Epithelial cell of proximal tubule (primary cell): ENCODE data around the gene CPLX1. TPM values are rescaled to one million over a fixed set of nuclear protein-coding genes. Genes with fewer than 3 reads are reported as not detected.
A peak's percentile ranks its signal among the peaks of the same experiment; 100 is the strongest.
"Not testable (repeated sequence)": the region's sequence is repeated elsewhere in the genome, so short reads cannot be mapped to it uniquely, and the experiment has no call there.

Experiments
- DNase-seq: peaks from one replicate; pipeline ENCODE4 v3.0.0-alpha.2; 2011; ENCODE audit warnings: low read depth
- H3K4me3 ChIP-seq: 2 replicates; pipeline ENCODE4 v1.5.1; 2011; ENCODE audit warnings: low read depth, mild to moderate bottlenecking, low read length
- total RNA-seq: library from RNA; depleted of rRNA; stranded (reverse); fragments of >200 nt; gene quantifications from 2 replicates; pipeline ENCODE4 v1.2.3, GENCODE V29; 2015
- TF ChIP-seq, protein P1 (sequence below): conservative IDR thresholded peaks from 2 replicates; pipeline ENCODE4 v1.5.1; 2012; ENCODE audit warnings: low read depth, mild to moderate bottlenecking, low read length

The CPLX1 gene
- total RNA-seq, 1 donor from 2014 or later: 0.81 TPM

DNA sequence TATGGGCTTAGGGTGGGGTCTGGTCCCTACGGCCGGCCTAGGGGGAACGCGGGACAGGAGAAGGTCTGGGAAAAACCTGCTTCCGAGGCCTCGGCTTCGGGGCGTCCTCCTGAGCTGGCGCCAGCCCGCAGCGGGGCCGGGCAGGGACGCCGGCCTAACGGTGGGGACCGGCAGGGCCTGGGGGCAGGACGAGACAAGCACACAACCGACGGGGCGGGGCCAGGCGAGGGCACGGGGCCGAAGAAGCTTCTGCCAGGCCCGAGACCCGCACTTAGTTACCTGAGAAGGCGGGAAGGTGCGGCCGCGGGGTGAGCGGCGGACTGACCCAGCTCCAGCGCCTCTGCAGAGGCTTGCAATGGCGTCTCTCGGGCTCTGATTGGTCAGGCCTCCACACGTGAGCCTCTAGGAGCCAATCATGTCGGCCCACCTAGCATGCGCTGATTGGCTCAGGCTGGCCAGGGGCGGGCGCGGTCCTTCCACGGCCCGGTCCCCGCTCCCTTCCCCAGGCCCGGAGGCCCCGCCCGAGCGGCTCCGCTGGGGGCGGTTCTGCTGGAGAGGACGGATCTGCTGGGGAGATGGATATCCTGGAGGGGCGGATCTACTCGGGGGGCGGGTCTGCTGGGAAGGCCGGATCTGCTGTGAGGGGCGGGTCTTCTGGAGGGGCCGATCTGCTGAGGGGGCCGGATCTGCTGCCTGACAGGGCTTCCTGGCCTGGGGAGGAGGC is 44.3 kb downstream of the CPLX1 start:
- DNase-seq: peak; percentile 73
- peak overlapping the region; percentile 99 for H3K4me3 ChIP-seq
- TF ChIP-seq, protein P1, sequence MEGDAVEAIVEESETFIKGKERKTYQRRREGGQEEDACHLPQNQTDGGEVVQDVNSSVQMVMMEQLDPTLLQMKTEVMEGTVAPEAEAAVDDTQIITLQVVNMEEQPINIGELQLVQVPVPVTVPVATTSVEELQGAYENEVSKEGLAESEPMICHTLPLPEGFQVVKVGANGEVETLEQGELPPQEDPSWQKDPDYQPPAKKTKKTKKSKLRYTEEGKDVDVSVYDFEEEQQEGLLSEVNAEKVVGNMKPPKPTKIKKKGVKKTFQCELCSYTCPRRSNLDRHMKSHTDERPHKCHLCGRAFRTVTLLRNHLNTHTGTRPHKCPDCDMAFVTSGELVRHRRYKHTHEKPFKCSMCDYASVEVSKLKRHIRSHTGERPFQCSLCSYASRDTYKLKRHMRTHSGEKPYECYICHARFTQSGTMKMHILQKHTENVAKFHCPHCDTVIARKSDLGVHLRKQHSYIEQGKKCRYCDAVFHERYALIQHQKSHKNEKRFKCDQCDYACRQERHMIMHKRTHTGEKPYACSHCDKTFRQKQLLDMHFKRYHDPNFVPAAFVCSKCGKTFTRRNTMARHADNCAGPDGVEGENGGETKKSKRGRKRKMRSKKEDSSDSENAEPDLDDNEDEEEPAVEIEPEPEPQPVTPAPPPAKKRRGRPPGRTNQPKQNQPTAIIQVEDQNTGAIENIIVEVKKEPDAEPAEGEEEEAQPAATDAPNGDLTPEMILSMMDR: no peak

DNA sequence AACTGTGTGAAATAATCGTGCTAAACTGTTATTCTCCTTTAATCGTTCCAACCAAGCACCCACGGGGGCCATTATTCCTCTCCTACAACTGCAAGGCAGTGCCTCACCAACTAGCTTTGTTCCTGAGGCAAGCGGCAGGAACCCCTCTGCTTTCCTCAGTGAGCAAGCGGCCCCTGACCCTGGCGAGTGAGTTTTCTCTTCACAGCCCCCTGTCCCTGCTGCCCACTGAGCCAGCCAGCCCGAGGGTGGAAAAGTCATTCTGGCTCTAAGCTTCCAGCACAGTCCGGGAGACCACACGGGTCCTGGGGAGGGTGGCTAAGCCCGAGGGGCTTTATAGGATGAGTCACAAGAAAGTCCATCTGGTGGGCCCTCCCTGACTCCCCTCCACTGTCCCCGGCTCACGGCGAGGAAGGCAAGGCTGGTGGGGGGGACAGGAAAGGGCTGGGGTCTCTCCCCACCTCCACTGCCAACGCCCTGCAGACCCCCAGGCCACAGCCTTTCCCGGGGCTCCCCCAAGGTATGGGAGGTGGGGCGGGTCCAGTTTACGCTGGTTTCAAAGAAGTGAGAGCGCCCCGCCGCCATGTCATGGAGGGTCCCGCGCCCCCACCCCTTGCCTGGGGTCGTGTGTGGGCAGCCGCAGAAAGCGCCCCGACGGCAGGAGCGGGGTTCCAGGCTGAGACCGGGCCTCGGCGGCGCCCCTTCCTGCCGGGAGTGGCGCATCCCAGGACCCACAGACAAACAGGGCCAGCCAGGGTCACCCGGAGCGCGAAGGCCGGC is 45.0 kb downstream of the CPLX1 start:
- TF ChIP-seq, protein P1: no peak
- H3K4me3 ChIP-seq: peak overlapping the region; percentile 99
- DNase-seq: no peak

DNA sequence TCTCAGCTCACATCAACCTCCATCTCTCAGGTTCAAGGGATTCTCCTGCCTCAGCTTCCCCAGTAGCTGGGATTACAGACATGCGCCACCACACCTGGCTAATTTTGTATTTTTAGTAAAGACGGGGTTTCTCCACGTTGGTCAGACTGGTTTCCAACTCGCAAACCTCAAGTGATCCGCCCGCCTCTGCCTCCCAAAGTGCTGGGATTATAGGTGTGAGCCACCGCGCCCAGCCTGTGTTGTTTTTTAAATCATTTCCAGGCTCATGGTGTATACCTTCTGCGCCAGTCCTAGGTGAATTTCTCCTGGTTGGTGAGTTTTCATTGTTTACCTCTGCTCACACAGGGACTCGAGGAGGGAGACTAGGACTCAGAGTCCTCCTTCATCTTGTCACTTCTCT is 45.7 kb downstream of the CPLX1 start:
- peak overlapping the region; percentile 99 for H3K4me3 ChIP-seq

DNA sequence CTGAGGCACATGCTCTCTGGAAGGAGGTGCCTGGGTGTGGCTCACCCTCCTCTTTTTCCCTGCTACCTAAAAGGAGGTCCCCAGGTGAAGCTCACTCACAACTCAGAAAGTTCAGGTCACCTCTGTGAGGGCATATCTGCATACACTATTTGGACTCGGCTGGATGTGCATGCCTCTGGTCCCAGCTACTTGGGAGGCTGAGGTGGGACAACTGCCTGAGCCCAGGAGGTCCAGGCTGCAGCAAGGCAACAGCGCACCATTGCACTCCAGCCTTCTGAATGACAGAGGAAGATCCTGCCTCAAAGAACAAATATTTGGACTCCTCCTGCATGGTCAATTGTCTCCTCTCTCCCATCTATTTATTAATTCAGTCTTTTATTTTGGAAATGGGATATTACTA is 46.4 kb downstream of the CPLX1 start:
- no peak for DNase-seq
- TF ChIP-seq, protein P1: no peak

More for the DNA sequence above, 45.7 kb downstream of the CPLX1 start:
- DNase-seq: not testable (repeated sequence)

GRCh38 chr4:777520-778262 is 48.2 kb downstream of the CPLX1 start:
- no peak for DNase-seq
- TF ChIP-seq, protein P1: no peak
- no peak overlapping the region for H3K4me3 ChIP-seq

More for the DNA sequence above, 46.4 kb downstream of the CPLX1 start:
- H3K4me3 ChIP-seq: no peak overlapping the region

DNA sequence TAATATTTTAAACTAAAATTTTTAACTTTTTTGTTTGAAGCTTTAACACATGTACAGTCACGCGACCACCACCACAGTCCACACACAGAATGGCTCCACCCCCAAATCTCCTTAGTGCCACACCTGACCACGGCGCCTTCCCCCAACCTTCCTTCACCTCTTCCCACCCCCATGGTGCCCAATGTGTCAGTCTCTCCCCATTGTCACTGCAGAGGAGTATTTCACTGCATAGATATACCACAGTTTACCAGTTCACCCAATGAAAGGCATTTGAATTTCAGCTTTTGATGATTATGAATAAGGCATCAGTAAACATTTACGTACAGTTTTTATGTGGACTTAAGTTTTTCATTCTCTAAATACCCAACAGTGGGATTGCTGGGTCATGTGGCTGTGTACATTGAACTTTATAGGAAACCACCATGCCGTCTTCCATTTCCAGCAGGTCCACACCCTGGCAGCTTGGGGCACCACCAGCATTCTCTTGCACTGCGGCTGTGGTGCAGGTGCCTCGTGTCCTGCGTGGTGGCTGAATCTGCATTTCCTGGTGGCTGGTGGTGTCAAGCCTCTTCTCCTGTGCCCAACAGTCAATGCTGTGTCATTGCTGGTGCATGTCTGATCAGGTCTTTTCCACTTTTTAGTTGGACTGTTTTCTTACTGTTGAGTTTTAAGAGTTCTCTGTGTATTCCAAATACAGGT is 49.0 kb downstream of the CPLX1 start:
- no peak for DNase-seq
- H3K4me3 ChIP-seq: no peak overlapping the region
- TF ChIP-seq, protein P1: no peak

DNA sequence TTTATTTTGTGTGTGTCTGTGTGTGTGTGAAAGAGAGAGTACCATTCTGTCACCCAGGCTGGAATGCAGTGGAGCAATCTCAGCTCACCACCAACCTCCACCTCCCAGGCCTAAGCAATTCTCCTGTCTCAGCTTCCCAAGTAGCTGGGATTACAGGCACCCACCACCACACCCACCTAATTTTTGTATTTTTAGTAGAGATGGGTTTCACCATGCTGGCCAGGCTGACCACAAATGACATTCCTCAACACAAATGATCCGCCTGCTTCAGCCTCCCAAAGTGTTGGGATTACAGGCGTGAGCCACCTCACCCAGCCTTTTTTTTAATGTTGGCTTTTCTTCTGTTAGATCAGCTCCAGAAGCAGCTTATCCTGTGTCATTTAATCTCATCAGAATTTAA is 50.4 kb downstream of the CPLX1 start:
- DNase-seq, H3K4me3 ChIP-seq: not testable (repeated sequence)

DNA sequence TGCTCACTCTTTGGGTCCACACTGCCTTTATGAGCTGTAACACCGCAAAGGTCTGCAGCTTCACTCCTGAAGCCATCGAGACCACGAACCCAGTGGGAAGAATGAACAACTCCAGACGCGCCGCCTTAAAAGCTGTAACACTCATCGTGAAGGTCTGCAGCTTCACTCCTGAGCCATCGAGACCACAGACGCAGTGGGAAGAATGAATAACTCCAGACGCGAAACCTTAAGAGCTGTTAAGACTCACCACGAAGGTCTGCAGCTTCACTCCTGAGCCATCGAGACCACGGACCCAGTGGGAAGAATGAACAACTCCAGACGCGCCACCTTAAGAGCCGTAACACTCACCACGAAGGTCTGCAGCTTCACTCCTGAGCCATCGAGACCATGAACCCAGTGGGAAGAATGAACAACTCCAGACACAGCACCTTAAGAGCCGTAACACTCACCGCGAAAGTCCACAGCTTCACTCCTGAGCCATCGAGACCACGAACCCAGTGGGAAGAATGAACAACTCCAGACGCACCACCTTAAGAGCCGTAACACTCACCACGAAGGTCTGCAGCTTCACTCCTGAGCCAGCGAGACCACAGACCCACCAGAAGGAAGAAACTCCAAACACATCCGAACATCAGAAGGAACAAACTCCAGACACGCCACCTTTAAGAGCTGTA is 51.4 kb downstream of the CPLX1 start:
- DNase-seq, H3K4me3 ChIP-seq: not testable (repeated sequence)
